ENCODE data around the gene NFIX. TPM values are rescaled to one million over a fixed set of nuclear protein-coding genes. Genes with fewer than 3 reads are reported as not detected.
A peak's percentile ranks its signal among the peaks of the same experiment; 100 is the strongest.

The NFIX gene
- total and polyA plus RNA-seq, 9 of the 15 experiments (the other 6 are each of a cell fraction or from before 2014, with no cell fraction given) = 0.28 to 26.8 (median 5.4) TPM

DNA sequence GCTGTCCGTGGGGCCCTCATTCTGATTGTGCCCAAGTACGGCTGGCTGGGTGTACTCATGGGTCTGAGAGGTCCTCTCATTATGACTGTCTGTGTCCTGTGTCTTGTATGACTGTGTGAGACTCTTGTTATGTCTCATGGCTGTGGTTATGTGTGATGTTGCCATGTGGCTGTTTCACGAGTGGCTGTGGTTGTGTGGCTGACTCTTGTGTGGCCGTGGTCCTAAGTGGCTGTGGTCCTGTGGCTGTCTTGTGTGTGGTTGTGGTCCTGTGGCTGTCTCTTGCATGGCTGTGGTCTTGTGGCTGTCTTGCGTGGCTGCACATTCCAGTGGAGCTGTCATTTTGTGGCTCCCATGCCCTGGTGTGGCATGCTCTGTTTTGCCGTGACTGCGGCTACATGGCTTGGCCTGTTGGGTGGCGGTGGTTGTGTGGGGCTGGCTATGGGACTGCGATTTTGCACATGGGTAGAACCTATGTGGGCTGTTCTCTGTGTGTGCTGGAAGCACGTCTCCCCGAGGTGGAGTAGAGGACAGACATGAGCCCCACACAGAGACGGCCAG lies 104.8 kb downstream of the NFIX start (continued):
- no peak for TF ChIP-seq GTF2B (IDR thresholded peaks at IDR 0.05; ENCODE audit: extremely low read depth, insufficient read length)
- no peak for TF ChIP-seq ZNF696 (CRISPR knock-in tag; conservative IDR thresholded peaks at IDR 0.05)
- TF ChIP-seq U2AF1 (optimal IDR thresholded peaks at IDR 0.05; ENCODE audit: low read depth, low read length) = no peak
- no peak for TF ChIP-seq FOXJ3 (CRISPR knock-in tag; IDR thresholded peaks at IDR 0.05)
- TF ChIP-seq ZNF445 (CRISPR knock-in tag; IDR thresholded peaks at IDR 0.05; ENCODE audit: low read depth) = no peak
- no peak for TF ChIP-seq ZBTB43 (CRISPR knock-in tag; IDR thresholded peaks at IDR 0.05)
- no peak for TF ChIP-seq ZFP36 (IDR thresholded peaks at IDR 0.05; ENCODE audit: low read depth, low read length, partially characterized antibody)
- no peak for TF ChIP-seq ZNF644 (tag; IDR thresholded peaks at IDR 0.05; ENCODE audit: low read depth)
- no peak for TF ChIP-seq ZNF518B (CRISPR knock-in tag; IDR thresholded peaks at IDR 0.05)
- no peak for TF ChIP-seq ZNF24 (IDR thresholded peaks at IDR 0.05)
- TF ChIP-seq, protein P1, sequence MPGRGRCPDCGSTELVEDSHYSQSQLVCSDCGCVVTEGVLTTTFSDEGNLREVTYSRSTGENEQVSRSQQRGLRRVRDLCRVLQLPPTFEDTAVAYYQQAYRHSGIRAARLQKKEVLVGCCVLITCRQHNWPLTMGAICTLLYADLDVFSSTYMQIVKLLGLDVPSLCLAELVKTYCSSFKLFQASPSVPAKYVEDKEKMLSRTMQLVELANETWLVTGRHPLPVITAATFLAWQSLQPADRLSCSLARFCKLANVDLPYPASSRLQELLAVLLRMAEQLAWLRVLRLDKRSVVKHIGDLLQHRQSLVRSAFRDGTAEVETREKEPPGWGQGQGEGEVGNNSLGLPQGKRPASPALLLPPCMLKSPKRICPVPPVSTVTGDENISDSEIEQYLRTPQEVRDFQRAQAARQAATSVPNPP (IDR thresholded peaks at IDR 0.05; ENCODE audit: borderline replicate concordance, insufficient read depth, insufficient read length) = no peak
- TF ChIP-seq, protein P2, sequence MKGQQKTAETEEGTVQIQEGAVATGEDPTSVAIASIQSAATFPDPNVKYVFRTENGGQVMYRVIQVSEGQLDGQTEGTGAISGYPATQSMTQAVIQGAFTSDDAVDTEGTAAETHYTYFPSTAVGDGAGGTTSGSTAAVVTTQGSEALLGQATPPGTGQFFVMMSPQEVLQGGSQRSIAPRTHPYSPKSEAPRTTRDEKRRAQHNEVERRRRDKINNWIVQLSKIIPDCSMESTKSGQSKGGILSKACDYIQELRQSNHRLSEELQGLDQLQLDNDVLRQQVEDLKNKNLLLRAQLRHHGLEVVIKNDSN (CRISPR knock-in tag; IDR thresholded peaks at IDR 0.05) = peak; percentile 41
- no peak for TF ChIP-seq ATF4 (CRISPR knock-in tag; IDR thresholded peaks at IDR 0.05)
- TF ChIP-seq THAP12 (CRISPR knock-in tag; IDR thresholded peaks at IDR 0.05) = no peak
- no peak for TF ChIP-seq ZNF347 (CRISPR knock-in tag; IDR thresholded peaks at IDR 0.05; ENCODE audit: low read depth)
- no peak for TF ChIP-seq ZNF175 (CRISPR knock-in tag; IDR thresholded peaks at IDR 0.05; ENCODE audit: low read depth)
